GM10248 (cell line): ENCODE measurements around the gene MALRD1.

Experiments used
- CTCF ChIA-PET: fragments of 300-600 bp; sonication (Branson Sonifier 250); formaldehyde crosslinking; extraction: SDS; loops from one replicate; lab custom pipeline; 2021; ENCODE audit warnings: antibody characterized with exemption; lab: Yijun Ruan, JAX
- POLR2A ChIA-PET: fragments of 350-650 bp; sonication (Branson Sonifier 250); formaldehyde crosslinking; extraction: SDS; loops from one replicate; lab custom pipeline; 2020; ENCODE audit warnings: antibody characterized with exemption; lab: Yijun Ruan, JAX
- DNase-seq: peaks from one replicate; pipeline ENCODE4 v3.0.0; 2012; ENCODE audit errors: extremely low spot score
- TF ChIP-seq, protein P1 (sequence below): IDR thresholded peaks from 2 replicates; pipeline ENCODE4 v1.5.1; 2012; ENCODE audit warnings: mild to moderate bottlenecking, low read depth; ENCODE audit errors: extremely low read depth, missing control alignments, control extremely low read depth

MALRD1 gene

GRCh38 chr10:19488592-19489280, 440.1 kb downstream of the MALRD1 start:
- CTCF ChIA-PET: no interaction called here
- TF ChIP-seq, protein P1, sequence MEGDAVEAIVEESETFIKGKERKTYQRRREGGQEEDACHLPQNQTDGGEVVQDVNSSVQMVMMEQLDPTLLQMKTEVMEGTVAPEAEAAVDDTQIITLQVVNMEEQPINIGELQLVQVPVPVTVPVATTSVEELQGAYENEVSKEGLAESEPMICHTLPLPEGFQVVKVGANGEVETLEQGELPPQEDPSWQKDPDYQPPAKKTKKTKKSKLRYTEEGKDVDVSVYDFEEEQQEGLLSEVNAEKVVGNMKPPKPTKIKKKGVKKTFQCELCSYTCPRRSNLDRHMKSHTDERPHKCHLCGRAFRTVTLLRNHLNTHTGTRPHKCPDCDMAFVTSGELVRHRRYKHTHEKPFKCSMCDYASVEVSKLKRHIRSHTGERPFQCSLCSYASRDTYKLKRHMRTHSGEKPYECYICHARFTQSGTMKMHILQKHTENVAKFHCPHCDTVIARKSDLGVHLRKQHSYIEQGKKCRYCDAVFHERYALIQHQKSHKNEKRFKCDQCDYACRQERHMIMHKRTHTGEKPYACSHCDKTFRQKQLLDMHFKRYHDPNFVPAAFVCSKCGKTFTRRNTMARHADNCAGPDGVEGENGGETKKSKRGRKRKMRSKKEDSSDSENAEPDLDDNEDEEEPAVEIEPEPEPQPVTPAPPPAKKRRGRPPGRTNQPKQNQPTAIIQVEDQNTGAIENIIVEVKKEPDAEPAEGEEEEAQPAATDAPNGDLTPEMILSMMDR: no peak
- no peak for DNase-seq
- POLR2A ChIA-PET: no interaction called here

DNA sequence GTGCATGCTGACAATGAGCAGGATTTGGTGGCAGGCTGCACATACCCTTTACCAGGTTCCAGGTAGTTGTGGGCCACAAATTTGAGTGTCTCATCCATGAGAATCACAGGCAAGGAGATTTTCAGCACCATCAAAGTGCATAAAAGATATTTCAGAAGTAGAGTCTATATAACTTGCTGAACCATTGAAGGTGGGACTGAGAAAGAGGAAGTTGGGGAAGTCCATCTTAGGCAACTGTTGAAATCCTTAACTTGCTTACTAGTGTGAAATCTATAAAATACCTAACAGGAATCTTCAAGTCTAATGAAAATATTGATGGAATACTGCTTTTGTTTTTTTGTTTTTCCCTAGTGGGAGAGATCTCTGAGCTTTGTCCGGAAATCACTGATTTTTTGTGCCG, 442.6 kb downstream of the MALRD1 start:
- ChIA-PET POLR2A (no interaction called here), CTCF (no interaction called here)
- DNase-seq: no peak
- TF ChIP-seq, protein P1: no peak

- TF ChIP-seq, protein P1: no peak
- ChIA-PET CTCF (no interaction called here), POLR2A (no interaction called here)
- no peak for DNase-seq
Measured at GRCh38 chr10:19493917-19494316, 445.3 kb downstream of the MALRD1 start.

- TF ChIP-seq, protein P1: no peak
- CTCF ChIA-PET: no interaction called here
Measured at GRCh38 chr10:19497026-19497425, 448.4 kb downstream of the MALRD1 start.

DNA sequence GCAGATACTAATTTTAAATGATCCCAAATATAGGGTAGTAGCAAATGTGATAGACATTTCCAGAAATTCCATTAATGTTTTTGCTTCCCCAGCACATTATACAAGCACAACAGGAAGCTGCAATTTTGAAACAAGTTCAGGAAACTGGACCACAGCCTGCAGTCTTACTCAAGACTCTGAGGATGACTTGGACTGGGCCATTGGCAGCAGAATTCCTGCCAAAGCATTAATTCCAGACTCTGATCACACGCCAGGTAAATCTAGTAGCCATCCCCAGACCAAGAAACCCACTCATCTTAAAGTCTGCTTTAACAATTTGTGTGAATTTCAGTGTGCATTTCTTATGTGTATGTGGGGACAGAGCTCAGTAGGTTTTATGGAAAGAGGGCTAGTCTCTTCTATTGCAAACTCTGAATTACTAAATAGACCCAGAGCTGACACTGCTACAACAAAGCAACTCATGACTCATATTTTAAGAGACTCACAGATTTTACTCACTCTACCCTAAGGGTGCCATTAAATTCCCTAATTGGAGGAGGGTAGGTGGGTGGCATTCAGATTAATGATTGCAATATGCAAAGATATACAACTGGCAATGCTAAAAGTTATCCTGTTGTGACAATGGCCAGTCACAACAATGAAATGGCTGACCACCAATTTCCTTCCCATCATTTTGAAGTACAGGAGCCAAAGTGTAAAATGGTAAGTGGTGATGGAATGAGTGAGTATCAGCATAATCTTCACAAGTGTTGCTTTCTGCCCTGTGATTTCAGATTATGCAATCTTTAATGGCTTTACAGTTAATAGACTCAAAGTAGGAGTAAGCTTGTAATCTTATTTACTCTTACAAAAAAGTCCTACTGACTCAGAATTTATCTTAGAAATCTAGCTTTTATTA, 450.0 kb downstream of the MALRD1 start:
- TF ChIP-seq, protein P1: no peak
- no peak for DNase-seq
- ChIA-PET POLR2A (no interaction called here), CTCF (no interaction called here)

More at GRCh38 chr10:19497026-19497425, 448.4 kb downstream of the MALRD1 start:
- POLR2A ChIA-PET: no interaction called here
- DNase-seq: no peak

GRCh38 chr10:19499291-19499770, 450.7 kb downstream of the MALRD1 start:
- POLR2A ChIA-PET: no interaction called here
- no peak for DNase-seq
- TF ChIP-seq, protein P1: no peak
- CTCF ChIA-PET: no interaction called here
